GM21786 (cell line): Measurements from ENCODE around the gene DAGLA.
A peak's percentile ranks its signal among the peaks of the same experiment; 100 is the strongest.

Source experiments
- ATAC-seq: cut with Tn5 transposase; IDR thresholded peaks from one replicate; pipeline ENCODE4 v1.9.1; 2021; ENCODE audit not compliant: unreplicated experiment

Gene DAGLA

DNA sequence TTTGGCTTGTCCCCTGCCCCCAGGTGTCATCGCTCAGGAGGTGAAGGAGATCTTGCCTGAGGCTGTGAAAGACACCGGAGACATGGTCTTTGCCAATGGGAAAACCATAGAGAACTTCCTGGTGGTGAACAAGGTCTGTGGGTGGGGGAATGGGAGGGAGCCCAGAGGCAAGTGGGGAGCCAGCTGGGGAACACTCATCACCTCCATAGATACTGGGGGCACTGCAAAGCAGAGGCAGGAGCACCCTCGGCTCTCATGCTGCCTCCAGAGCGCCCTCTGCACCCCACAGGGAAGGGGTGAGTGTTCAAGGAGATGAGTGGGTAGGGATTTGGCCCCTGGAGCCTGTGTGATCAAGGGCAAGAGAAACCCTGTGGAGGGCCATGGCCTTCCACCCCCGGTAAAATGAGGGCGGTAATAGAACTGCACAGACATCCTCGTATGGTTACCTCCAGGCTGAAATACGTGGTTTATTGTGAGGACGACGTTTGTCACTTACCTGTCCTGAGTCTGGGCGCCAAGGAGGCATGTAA lies 98.2 kb downstream of the DAGLA start:
- ATAC-seq: no peak

GRCh38 chr11:61778920-61779650 lies 98.9 kb downstream of the DAGLA start:
- ATAC-seq: no peak

DNA sequence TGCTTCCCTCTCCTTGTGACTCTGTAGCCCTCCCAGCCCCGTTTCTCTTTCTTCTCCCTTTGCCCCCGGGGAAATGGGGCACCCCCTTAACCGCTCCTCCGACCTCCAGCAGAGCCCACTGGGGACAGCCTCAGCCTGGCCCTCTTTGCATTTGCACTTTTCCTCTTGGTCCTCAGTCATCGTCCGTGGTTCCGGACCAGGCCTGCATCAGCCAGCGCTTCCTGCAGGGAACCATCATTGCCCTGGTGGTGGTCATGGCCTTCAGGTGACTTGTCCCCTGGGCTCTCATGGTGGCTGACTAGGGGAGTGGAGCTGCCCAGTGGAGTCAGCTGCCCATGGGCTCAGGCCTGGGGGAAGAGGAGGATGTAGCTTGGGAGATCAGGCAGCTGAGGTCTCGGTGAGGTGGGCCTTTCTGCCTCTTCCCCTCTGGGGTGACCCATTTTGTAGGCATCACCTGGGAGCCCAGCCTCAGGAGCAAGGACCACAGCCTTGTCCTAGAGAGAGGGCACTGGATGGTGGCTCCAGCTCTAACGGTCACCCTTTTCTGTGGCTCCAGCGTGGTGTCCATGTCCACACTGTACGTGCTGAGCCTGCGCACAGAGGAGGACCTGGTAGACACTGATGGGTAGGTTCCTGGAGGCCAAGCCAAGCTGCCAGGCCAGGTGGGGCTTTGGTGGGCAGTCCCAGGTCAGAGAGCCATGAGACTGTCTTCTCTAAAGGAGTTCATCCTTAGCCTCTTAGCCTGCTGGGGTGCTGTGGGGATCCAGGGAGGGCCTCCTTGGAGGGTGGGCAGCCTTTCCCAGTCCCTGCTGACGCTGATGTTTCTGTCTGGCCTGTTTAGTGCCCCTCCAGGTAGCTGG lies 99.7 kb downstream of the DAGLA start:
- ATAC-seq: no peak

DNA sequence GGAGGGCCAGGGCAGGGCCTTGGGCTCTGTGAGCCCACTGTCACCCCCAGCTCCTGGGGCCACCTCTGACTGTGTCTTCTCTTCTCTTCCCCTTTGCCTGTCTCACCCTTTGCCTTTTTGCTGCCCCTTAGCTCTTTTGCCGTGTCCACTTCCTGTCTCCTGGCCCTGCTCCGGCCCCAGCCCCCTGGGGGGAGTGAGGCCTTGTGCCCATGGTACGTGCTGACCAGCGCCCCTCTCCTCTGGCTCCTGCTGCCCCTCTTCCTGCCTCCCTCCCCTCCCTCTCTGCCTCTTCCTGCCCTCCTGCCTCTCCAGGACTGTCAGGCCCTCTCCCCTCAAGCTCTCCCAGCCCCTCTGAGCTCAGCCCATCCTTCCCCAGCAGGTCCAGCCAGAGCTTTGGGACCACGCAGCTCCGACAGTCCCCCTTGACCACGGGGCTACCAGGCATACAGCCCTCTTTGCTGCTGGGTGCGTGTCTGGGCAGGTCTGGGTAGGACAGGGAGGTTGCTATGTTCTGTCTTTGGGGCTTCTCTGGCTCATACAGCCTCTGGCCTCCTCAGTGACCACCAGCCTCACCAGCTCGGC lies 100.5 kb downstream of the DAGLA start:
- no peak for ATAC-seq

GRCh38 chr11:61781585-61781984 lies 101.4 kb downstream of the DAGLA start:
- no peak for ATAC-seq

DNA sequence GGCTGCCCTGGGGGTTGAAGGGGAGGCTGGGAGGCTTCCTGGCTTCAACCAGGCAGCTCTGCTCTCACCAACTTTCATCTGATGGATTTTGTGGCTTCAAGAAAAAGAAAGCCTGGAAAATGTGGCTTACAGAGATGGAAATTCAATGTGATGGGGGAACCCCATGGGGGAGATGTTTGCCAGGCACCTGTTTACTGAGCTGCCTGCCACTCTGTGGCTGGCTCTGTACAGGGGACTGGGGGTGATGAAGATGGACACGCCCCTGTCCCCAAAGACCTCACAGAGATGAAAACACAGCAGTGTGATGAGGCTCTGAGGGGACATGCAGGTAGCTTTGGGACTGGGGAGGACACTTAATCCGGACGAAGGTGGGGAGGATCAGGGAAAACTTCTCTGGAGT lies 102.1 kb downstream of the DAGLA start:
- ATAC-seq: no peak

DNA sequence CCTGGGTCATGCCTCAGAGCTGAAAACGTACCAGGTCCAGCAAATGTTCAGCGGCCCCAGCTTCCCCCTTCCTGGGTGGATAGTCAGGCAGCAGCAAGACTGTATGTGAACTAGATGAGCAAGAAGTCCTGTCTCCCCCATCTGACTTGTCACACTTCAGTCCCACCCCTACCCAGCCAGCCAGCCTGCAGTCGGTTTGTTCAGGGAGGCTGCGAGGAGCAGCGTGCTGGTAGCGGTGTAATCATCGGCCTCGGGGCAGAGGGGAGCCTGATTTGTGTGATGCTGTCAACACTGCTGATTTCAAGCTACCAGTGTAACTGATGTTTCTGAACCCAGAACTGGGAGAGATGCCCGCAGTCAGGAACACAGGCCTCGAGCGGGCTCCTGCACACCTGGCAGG lies 102.7 kb downstream of the DAGLA start:
- no peak for ATAC-seq

DNA sequence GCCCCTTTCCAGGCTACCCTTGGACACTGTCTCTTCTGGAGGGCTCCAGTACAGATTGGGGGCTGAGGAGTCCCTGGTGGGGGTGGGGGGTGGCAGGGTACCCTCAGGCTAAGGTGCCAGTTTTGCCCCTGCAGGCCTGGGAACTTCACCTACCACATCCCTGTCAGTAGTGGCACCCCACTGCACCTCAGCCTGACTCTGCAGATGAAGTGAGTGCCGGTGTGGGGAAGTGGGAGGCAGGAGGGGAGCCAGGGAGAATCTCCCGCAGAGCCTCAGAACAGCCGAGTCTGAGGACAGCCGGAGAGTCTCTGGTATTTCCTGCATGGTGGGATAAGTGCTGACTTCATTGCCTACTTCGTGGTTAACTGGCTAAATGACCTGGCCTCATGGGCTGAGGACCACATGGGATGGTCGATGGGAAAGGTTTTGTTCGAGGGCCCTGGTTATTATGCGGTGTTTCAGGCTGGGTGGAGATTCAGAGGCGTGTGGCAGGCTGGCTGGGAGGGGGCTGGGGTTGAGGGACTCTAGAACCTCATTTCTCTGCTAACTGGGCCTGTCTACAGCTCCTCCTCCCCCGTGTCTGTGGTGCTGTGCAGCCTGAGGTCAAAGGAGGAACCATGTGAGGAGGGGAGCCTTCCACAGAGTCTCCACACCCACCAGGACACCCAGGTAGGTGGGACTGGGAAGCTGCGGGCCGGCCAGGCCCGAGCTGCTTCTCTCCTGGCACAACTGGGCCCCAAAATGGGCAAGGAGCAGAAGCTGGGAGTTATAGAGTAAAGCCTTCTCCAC lies 103.7 kb downstream of the DAGLA start:
- ATAC-seq: no peak

DNA sequence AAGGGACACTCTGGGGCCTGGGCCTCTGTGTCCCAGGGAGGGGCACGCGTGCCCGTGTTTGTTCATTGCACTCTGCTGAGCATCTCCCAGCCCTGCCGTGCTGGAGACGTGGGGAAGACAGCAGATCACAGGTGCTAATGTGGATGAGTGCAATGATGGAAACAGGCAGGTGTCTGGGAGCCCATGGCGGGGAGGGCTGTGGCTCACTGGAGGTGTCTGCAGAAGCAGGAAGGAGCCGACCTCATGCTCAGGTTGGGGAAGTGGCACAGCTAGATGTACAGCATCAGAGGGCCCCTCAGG lies 104.3 kb downstream of the DAGLA start:
- no peak for ATAC-seq

DNA sequence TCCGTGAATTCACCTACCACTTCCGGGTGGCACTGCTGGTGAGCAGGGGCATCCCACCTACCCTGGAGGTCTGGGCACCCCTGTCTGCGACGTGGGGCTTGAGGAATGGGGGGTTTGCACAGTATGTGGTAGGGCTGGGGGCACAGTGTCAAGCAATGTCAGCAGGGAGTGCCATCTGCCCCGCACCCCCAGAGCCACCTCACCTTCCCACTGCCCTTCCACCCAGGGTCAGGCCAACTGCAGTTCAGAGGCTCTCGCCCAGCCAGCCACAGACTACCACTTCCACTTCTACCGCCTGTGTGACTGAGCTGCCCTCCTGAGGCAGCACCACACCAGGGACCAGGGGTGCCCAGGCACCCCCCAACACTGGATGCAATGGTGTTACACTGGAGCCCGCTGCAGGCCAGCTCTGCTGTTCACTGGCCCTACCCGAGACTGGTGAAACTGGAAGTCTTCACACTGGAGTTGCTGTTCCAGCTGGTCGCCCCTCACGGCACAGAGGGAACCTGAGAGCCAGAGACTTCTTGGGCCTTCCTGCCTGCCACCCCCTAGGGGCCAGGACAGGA lies 105.7 kb downstream of the DAGLA start:
- no peak for ATAC-seq

DNA sequence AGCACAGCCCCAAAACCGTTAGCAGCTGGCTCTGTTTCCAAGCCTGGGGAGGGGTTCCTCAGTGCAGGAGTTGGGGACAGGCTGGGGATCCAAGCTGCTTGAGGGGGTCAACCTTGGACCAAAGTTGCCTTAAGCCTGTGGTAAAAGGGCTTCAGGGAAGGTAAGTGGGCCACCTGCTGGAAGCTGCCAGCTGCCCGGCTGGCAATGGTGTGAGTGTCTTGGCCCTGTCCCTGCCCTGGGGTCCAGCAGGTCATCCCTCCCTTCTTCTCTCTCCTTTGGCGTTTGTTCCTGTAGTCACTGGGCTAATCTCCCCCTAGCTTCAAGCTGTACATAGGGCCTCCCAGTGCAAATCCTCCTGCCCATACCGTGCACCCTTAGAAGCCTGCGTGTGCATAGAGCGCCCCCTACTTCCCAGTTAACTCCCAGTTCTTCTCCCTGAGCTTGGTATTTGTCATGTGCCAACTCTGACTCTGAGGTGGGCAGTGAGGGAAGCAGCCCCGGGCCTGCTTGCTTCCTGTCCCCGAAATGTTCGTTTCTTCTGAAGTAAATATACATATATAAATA lies 107.8 kb downstream of the DAGLA start:
- no peak for ATAC-seq

- no peak for ATAC-seq
These were observed 111.6 kb downstream of the DAGLA start for GRCh38 chr11:61791737-61792309.

DNA sequence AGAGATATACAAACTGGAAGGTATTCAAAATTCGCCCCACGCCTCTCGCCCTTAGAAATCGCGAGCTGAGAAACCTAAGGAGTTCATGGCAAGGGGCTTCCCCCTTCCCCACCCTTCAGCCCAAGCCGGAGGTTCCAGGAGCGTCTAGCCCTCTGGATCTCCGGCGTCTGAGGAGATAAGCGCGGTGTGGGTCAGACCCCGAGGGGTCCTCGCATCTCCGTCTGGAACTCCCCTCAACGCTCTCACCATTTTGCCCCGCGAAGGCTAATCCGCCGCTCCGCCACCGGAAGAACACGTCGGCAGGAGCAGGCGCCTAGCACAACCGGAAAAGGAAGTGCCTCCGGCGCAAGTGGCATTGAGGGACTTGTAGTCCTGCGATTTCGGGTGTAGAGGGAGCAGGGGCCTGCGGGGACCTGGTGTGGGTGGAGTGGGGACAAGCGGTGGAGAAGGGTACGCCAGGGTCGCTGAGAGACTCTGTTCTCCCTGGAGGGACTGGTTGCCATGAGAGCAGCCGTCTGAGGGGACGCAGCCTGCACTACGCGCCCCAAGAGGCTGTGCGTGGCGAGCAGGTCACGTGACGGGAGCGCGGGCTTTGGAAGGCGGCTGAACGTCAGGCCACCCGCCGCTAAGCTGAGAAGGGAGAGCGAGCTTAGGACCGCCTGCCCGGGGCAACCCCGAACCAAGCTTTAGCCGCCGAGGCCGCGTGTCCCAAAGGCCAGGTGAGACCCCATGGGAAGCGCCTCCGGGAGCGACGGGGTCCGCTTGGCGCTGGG lies 112.3 kb downstream of the DAGLA start, which contains the start of the genes FEN1 and TMEM258:
TSS of gene FEN1 (plus strand) at position 602 of the 773 bp plus-strand sequence. CDS start 2,451 bp downstream, outside the sequence.
TSS of gene TMEM258 (minus strand) at position 290 of the 773 bp plus-strand sequence. CDS start at position 249, 41 bp downstream.
- ATAC-seq: peak; percentile 83

- no peak for ATAC-seq
These were observed 113.1 kb downstream of the DAGLA start for GRCh38 chr11:61793083-61793828.

DNA sequence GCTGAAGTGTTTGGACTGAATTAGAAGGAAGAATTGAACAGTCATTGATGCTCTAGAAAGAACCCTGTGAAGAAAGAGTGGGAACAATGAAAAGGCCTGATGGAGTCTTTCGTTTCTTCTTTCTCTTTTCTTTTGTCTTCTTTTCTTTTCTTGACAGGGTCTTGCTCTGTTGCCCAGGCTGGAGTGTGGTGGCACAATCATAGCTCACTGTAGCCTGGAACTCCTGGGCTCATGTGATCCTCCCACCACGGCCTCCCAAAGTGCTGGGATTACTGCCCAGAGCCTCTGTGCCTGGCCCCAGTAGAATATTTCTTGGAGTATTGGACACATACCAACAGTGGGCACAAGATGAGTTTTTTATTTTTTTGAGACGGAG lies 113.6 kb downstream of the DAGLA start:
- no peak for ATAC-seq

GRCh38 chr11:61794579-61794978 lies 114.4 kb downstream of the DAGLA start:
- no peak for ATAC-seq

DNA sequence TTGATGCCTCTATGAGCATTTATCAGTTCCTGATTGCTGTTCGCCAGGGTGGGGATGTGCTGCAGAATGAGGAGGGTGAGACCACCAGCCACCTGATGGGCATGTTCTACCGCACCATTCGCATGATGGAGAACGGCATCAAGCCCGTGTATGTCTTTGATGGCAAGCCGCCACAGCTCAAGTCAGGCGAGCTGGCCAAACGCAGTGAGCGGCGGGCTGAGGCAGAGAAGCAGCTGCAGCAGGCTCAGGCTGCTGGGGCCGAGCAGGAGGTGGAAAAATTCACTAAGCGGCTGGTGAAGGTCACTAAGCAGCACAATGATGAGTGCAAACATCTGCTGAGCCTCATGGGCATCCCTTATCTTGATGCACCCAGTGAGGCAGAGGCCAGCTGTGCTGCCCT lies 115.3 kb downstream of the DAGLA start:
- no peak for ATAC-seq

DNA sequence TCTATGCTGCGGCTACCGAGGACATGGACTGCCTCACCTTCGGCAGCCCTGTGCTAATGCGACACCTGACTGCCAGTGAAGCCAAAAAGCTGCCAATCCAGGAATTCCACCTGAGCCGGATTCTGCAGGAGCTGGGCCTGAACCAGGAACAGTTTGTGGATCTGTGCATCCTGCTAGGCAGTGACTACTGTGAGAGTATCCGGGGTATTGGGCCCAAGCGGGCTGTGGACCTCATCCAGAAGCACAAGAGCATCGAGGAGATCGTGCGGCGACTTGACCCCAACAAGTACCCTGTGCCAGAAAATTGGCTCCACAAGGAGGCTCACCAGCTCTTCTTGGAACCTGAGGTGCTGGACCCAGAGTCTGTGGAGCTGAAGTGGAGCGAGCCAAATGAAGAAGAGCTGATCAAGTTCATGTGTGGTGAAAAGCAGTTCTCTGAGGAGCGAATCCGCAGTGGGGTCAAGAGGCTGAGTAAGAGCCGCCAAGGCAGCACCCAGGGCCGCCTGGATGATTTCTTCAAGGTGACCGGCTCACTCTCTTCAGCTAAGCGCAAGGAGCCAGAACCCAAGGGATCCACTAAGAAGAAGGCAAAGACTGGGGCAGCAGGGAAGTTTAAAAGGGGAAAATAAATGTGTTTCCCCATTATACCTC lies 115.8 kb downstream of the DAGLA start:
- ATAC-seq: no peak
